GM23338 (cell line): Measurements from ENCODE around the gene ALCAM.
A peak's percentile ranks its signal among the peaks of the same experiment; 100 is the strongest.

Experiments
- CREB1 ChIP-seq: fragments of 250-450 bp; sonication (Bioruptor Pico); IDR thresholded peaks from 2 replicates; pipeline ENCODE4 v1.5.0; 2020; ENCODE audit warnings: low read depth, mild to moderate bottlenecking, moderate library complexity
- CTCF ChIP-seq, 2 experiments: fragments of 200-600 bp in 1 of 2; sonication (generic) in 1 of 2; conservative IDR thresholded peaks; 2 replicates each; pipeline versions ENCODE4 v1.5.1 to v1.6.1; 2016 to 2017; ENCODE audit warnings: antibody characterized with exemption in 2 of 2, low read depth in 2 of 2, mild to moderate bottlenecking in 2 of 2, moderate library complexity in 1 of 2
- ETS1 ChIP-seq: IDR thresholded peaks from 2 replicates; pipeline ENCODE4 v1.6.1; 2016; ENCODE audit warnings: antibody characterized with exemption
- EZH2 ChIP-seq: fragments of 200-600 bp; sonication (generic); IDR thresholded peaks from one replicate; pipeline ENCODE4 v1.8.0; 2017; ENCODE audit warnings: antibody characterized with exemption, mild to moderate bottlenecking, low read depth; ENCODE audit not compliant: unreplicated experiment
- EZH2phosphoT487 ChIP-seq: fragments of 200-600 bp; sonication (generic); IDR thresholded peaks from one replicate; pipeline ENCODE4 v1.8.1; 2018; ENCODE audit warnings: antibody characterized with exemption; ENCODE audit not compliant: unreplicated experiment
- JUNB ChIP-seq: IDR thresholded peaks from one replicate; pipeline ENCODE4 v1.6.1; 2016; ENCODE audit warnings: antibody characterized with exemption; ENCODE audit not compliant: unreplicated experiment
- NANOG ChIP-seq: IDR thresholded peaks from 2 replicates; pipeline ENCODE4 v1.6.1; 2016; ENCODE audit warnings: antibody characterized with exemption, borderline replicate concordance
- POLR2AphosphoS5 ChIP-seq: IDR thresholded peaks from 2 replicates; pipeline ENCODE4 v1.6.1; 2016; ENCODE audit warnings: antibody characterized with exemption, low read depth
- REST ChIP-seq: IDR thresholded peaks from one replicate; pipeline ENCODE4 v1.6.1; 2018; ENCODE audit warnings: antibody characterized with exemption; ENCODE audit not compliant: unreplicated experiment
- STAT1 ChIP-seq: IDR thresholded peaks from one replicate; pipeline ENCODE4 v1.6.1; 2016; ENCODE audit warnings: antibody characterized with exemption; ENCODE audit not compliant: unreplicated experiment
- ZNF114 ChIP-seq: fragments of 250-450 bp; sonication (Bioruptor Pico); IDR thresholded peaks from 2 replicates; pipeline ENCODE4 v1.5.0; 2020; ENCODE audit warnings: mild to moderate bottlenecking, moderate library complexity
- ZNF462 ChIP-seq: fragments of 250-450 bp; sonication (Bioruptor Pico); IDR thresholded peaks from 2 replicates; pipeline ENCODE4 v1.5.0; 2020; ENCODE audit warnings: mild to moderate bottlenecking, moderate library complexity

GRCh38 chr3:105516972-105517371 is 150.3 kb downstream of the ALCAM start:
- TF ChIP-seq POLR2AphosphoS5, result no peak
- peak; percentile 52 to 71 for TF ChIP-seq CTCF (conservative IDR thresholded peaks at IDR 0.05; ENCODE audit: low read depth in 2 of 2)
- TF ChIP-seq EZH2, result no peak
- no peak for TF ChIP-seq ZNF114 (CRISPR knock-in tag)
- TF ChIP-seq NANOG, result no peak
- TF ChIP-seq REST, result no peak
- TF ChIP-seq EZH2phosphoT487, result no peak
- TF ChIP-seq JUNB, result no peak
- no peak for TF ChIP-seq CREB1 (CRISPR knock-in tag)
- TF ChIP-seq ZNF462 (CRISPR knock-in tag), result no peak
- TF ChIP-seq STAT1, result no peak
- TF ChIP-seq ETS1, result no peak
